IMR-90 (cell line): ENCODE results near the gene DPY19L1.
"Not testable (repeated sequence)": the region's sequence is repeated elsewhere in the genome, so short reads cannot be mapped to it uniquely, and the experiment has no call there.

Source experiments
- MXI1 ChIP-seq: IDR thresholded peaks from 2 replicates; pipeline ENCODE4 v1.6.1; 2012; ENCODE audit warnings: low read depth, mild to moderate bottlenecking, low read length, moderate library complexity, borderline replicate concordance
- POLR2A ChIP-seq: IDR thresholded peaks from 2 replicates; pipeline ENCODE4 v1.6.1; 2012; ENCODE audit warnings: mild to moderate bottlenecking, low read depth, low read length
- RAD21 ChIP-seq: IDR thresholded peaks from 2 replicates; pipeline ENCODE4 v1.6.1; 2012; ENCODE audit warnings: low read length, improper control_type of control experiment
- RFX5 ChIP-seq: IDR thresholded peaks from 2 replicates; pipeline ENCODE4 v1.8.0; 2012; ENCODE audit warnings: low read depth, mild to moderate bottlenecking, low read length, moderate library complexity
- SMC3 ChIP-seq: fragments of 150-350 bp; IDR thresholded peaks from 2 replicates; pipeline ENCODE4 v1.6.1; 2016; ENCODE audit warnings: low read depth, mild to moderate bottlenecking, antibody characterized with exemption, low read length, moderate library complexity
- TF ChIP-seq, protein P1 (sequence below): conservative IDR thresholded peaks from 2 replicates; pipeline ENCODE4 v1.5.1; 2012; ENCODE audit warnings: mild to moderate bottlenecking, low read depth, low read length, improper control_type of control experiment

DNA sequence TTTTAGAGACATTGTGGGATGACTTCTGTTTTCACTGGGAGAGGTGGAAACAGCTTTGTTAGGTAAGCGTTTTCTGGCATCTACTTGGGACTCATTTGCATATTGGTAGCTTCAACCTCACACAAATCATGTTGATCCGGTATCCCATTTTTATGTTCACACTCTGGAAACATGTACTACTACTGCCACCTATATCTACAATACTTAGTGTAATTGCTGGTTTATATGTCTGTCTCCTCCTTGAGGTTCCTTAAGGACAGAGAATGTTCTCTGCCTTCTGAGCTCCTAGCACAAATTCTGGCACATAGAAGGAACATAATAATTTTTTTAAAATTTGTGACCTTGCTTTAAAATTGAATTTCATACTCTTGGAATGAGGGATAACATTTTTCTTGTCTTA, 28.1 kb upstream of the DPY19L1 start:
- TF ChIP-seq, protein P1, sequence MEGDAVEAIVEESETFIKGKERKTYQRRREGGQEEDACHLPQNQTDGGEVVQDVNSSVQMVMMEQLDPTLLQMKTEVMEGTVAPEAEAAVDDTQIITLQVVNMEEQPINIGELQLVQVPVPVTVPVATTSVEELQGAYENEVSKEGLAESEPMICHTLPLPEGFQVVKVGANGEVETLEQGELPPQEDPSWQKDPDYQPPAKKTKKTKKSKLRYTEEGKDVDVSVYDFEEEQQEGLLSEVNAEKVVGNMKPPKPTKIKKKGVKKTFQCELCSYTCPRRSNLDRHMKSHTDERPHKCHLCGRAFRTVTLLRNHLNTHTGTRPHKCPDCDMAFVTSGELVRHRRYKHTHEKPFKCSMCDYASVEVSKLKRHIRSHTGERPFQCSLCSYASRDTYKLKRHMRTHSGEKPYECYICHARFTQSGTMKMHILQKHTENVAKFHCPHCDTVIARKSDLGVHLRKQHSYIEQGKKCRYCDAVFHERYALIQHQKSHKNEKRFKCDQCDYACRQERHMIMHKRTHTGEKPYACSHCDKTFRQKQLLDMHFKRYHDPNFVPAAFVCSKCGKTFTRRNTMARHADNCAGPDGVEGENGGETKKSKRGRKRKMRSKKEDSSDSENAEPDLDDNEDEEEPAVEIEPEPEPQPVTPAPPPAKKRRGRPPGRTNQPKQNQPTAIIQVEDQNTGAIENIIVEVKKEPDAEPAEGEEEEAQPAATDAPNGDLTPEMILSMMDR, result not testable (repeated sequence)
- TF ChIP-seq MXI1, POLR2A, SMC3, RAD21, RFX5: not testable (repeated sequence)
